ENCODE results near the gene SCAND1.

DNA sequence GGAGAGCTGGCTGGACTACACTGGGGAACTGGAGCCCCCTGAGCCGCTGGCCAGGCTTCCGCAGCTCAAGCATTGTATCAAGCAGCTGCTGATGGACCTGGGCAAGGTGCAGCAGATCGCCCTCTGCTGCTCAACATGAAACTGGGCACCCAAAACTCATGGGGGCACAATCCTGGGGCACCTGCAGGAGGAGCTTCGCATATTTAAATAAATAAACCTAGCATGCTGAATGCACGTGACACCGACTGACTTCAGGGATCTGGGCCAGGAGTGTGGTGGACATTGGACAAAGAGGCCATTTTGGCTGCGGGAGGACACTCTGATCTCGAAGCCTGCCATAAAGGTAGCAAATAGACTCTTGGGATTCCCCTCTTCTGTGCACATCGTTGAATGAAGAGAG, 6.8 kb downstream of the SCAND1 start:
- TF ChIP-seq, protein P1, sequence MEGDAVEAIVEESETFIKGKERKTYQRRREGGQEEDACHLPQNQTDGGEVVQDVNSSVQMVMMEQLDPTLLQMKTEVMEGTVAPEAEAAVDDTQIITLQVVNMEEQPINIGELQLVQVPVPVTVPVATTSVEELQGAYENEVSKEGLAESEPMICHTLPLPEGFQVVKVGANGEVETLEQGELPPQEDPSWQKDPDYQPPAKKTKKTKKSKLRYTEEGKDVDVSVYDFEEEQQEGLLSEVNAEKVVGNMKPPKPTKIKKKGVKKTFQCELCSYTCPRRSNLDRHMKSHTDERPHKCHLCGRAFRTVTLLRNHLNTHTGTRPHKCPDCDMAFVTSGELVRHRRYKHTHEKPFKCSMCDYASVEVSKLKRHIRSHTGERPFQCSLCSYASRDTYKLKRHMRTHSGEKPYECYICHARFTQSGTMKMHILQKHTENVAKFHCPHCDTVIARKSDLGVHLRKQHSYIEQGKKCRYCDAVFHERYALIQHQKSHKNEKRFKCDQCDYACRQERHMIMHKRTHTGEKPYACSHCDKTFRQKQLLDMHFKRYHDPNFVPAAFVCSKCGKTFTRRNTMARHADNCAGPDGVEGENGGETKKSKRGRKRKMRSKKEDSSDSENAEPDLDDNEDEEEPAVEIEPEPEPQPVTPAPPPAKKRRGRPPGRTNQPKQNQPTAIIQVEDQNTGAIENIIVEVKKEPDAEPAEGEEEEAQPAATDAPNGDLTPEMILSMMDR (IDR thresholded peaks at IDR 0.05) = peak; percentile 57
- no peak for TF ChIP-seq EZH2 (IDR thresholded peaks at IDR 0.05)
